GM12874 (cell line): ENCODE data around the gene FGFRL1.

Experiments used
- TF ChIP-seq, protein P1 (sequence below): IDR thresholded peaks from 2 replicates; pipeline ENCODE4 v1.5.1; 2011; ENCODE audit warnings: low read depth, mild to moderate bottlenecking, control low read depth, low read length, moderate library complexity; ENCODE audit not compliant: insufficient read depth

FGFRL1 gene

DNA sequence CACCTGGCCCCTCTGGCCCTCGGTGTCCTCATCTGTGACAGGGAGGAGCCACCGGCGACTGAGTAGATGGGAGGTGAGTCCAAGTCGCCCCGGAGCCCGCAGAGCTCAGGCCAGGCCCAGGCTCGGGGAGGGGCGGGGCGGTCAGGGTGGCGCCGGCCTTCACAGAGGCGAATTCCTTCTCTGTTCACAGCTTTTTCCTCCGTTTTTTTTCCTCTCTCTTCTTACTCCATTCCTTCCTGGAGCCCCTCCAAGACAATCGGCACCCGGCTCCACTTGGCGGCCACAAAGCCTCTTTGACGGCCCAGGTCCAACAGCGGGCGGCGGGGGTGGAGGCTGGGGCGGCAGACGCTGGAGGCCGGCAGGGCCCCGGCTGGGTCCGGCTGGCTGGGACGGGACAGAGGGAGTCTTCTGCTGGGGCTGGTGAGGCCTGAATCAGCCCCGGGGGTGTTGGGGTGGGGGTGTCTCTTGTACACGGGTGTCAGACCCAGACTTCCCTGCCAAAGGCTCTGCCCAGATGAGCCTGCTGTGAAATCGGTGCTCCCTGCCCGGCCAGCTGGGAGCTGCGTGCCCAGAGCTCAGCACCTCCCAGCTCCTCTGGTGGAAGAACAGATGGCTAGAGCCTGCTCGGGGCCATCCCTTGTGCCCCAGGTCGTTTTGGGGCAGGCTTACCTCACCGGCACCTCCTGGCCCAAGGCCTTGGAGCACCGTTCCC is 22.6 kb downstream of the FGFRL1 start:
- TF ChIP-seq, protein P1, sequence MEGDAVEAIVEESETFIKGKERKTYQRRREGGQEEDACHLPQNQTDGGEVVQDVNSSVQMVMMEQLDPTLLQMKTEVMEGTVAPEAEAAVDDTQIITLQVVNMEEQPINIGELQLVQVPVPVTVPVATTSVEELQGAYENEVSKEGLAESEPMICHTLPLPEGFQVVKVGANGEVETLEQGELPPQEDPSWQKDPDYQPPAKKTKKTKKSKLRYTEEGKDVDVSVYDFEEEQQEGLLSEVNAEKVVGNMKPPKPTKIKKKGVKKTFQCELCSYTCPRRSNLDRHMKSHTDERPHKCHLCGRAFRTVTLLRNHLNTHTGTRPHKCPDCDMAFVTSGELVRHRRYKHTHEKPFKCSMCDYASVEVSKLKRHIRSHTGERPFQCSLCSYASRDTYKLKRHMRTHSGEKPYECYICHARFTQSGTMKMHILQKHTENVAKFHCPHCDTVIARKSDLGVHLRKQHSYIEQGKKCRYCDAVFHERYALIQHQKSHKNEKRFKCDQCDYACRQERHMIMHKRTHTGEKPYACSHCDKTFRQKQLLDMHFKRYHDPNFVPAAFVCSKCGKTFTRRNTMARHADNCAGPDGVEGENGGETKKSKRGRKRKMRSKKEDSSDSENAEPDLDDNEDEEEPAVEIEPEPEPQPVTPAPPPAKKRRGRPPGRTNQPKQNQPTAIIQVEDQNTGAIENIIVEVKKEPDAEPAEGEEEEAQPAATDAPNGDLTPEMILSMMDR = no peak

- TF ChIP-seq, protein P1 = no peak
These were observed 24.1 kb downstream of the FGFRL1 start for GRCh38 chr4:1035510-1035909.

- TF ChIP-seq, protein P1 = no peak
These were observed 24.7 kb downstream of the FGFRL1 start for GRCh38 chr4:1036095-1036494.

DNA sequence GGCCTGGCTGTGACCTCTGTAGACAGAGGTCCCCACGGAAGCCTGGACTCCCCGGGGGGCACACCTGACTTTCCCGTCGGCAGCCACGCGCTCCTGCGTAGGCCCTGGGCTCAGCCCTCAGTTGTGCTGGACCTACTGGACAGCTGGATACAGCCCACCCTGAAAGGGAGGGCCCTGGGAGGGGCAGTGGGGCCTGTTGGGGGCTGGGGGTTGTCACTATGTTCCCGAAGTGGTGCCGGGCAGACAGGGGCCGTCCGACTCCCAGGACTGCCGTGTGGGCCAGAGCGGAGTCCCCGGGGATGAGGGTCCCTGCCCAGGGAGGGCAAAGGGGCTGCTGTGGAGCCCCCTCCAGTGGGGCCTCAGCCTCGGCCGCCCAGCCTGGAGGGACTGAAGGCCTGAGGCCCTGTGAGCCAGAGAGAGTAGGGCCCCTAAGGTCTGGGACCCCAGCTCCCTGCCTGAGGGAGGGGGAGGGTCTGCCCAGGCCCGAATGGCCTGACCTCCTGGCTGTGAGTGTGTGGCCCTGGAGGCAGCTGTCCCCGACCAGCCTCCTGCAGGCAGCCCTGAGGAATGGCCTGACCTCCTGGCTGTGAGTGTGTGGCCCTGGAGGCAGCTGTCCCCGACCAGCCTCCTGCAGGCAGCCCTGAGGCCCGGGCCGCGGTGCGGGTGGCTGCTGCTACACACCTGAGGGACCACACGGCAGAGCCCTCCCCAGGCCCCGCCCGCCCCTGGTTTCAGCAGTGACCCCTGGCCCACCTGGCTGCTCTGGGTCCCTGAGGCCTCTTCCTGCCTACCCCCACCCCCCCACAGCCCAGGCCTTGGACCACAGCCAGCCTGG is 25.8 kb downstream of the FGFRL1 start:
- TF ChIP-seq, protein P1 = no peak

DNA sequence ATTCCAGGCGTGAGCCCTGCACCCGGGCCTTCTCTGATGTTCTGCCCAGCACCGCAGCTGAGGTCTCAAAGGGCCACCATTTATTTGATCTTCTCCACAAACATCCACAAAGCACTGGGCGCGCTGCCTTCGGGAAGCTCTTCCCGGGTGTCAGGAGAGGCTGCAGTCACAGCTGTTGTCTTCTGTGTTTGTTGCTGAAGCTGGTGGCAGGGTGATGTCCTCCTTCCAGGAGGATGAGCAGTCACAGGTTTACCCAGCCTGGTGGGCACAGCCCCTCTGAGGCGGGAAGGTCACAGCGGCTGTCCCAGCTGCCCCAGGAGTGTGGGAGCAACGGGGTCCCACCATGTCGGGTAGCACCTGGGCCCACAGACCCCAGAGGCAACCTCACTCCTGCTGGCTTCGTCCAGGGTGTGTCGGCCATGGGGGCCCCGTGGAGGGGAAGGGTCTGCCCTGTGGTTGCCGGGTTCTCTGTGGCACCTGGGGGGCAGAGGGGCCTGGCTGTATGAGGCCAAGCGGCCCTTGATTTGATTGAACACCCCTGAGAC is 27.6 kb downstream of the FGFRL1 start:
- TF ChIP-seq, protein P1 = no peak

DNA sequence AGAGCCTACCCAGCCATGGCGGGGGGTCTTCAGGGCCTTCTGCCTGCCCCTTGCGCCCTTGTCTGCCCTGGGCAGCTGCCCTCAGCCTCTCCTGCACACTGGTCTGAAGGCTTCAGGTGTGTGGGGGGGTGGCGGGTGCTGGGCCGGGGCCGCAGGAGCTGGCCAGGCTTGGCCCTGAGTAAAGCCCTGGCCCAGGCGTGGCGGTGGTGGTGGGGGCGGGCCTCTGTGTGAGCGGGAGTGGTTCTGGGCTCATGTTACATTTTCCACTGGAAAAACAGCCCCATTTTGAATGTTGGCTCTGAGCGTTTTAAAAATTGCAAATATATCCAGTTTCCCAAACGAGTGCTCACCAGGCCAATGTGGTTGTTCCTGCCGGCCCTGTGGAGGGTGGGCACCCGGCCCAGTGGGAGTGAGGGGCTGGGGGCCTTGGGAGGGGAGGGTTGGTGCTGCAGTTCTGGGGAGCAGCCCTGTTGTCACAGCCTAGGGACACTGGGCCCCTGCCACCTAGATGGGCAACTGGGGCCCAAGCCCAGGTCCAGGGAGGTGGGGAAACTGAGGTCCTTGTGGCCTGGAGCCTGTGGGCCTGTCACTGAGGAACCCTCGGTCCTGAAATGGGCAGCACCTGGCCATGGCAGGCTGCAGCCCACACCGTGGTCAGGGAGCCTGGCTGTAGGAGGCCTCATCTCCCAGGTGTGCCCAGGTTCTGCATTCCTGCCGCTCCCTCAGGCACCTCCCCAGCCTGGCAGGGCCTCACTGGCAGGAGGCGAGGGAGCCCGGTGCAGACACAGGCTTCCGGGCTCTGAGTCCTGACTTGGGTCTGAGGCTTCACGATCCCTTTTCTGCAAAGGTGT is 28.3 kb downstream of the FGFRL1 start:
- TF ChIP-seq, protein P1 = no peak
